DND-41 (cell line): ENCODE measurements around the gene PIM2.
"Not testable (repeated sequence)": the region's sequence is repeated elsewhere in the genome, so short reads cannot be mapped to it uniquely, and the experiment has no call there.

Experiments
- ATAC-seq: fragments of 200-7000 bp; cut with Tn5 transposase; 3 replicates; pipeline ENCODE4 v1.9.1; 2021; ENCODE audit warnings: low read depth; ENCODE audit not compliant: insufficient read depth
- DNase-seq: peaks from one replicate; pipeline ENCODE4 v3.0.0-alpha.2; 2020
- H2AFZ ChIP-seq: 2 replicates; pipeline ENCODE4 v1.6.0; 2012; ENCODE audit warnings: low read depth, low read length
- H3K27ac ChIP-seq: 2 replicates; pipeline ENCODE4 v1.5.1; 2012; ENCODE audit warnings: low read length, inconsistent platforms
- H3K27me3 ChIP-seq: fragments of 200-600 bp; sonication (generic); 2 replicates; pipeline ENCODE4 v1.6.0; 2012; ENCODE audit warnings: low read length, mild to moderate bottlenecking, inconsistent platforms; ENCODE audit not compliant: insufficient read depth, poor library complexity
- H3K36me3 ChIP-seq: 2 replicates; pipeline ENCODE4 v1.5.1; 2012; ENCODE audit warnings: low read length, inconsistent platforms; ENCODE audit not compliant: insufficient read depth
- H3K4me1 ChIP-seq: 2 replicates; pipeline ENCODE4 v1.5.1; 2012; ENCODE audit warnings: mild to moderate bottlenecking, low read length; ENCODE audit not compliant: insufficient read depth
- H3K4me2 ChIP-seq: 2 replicates; pipeline ENCODE4 v1.6.0; 2012; ENCODE audit warnings: mild to moderate bottlenecking, moderate library complexity, low read length, inconsistent platforms; ENCODE audit not compliant: insufficient read depth
- H3K4me3 ChIP-seq, 2 experiments: fragments of 200-600 bp in 1 of 2; shearing (Covaris generic) in 1 of 2; 2 replicates each; pipeline ENCODE4 v1.5.1; 2012 to 2016; ENCODE audit warnings: inconsistent platforms in 2 of 2, low read length in 2 of 2, mild to moderate bottlenecking in 2 of 2, low read depth in 1 of 2, moderate library complexity in 1 of 2
- H3K79me2 ChIP-seq: 2 replicates; pipeline ENCODE4 v1.6.0; 2012; ENCODE audit warnings: low read length, inconsistent platforms; ENCODE audit not compliant: insufficient read depth
- H3K9ac ChIP-seq: 2 replicates; pipeline ENCODE4 v1.6.0; 2012; ENCODE audit warnings: low read depth, mild to moderate bottlenecking, inconsistent platforms, low read length, moderate library complexity
- H3K9me3 ChIP-seq: 2 replicates; pipeline ENCODE4 v1.5.1; 2012; ENCODE audit warnings: low read length, moderate library complexity, mild to moderate bottlenecking, inconsistent platforms; ENCODE audit not compliant: insufficient read depth, severe bottlenecking
- H4K20me1 ChIP-seq: 2 replicates; pipeline ENCODE4 v1.6.0; 2012; ENCODE audit warnings: low read length; ENCODE audit not compliant: insufficient read depth
- EZH2 ChIP-seq: IDR thresholded peaks from 3 replicates; pipeline ENCODE4 v1.6.1; 2012; ENCODE audit warnings: borderline replicate concordance, low read depth, mild to moderate bottlenecking, moderate library complexity, low read length, inconsistent platforms; ENCODE audit not compliant: severe bottlenecking
- TF ChIP-seq, protein P1 (sequence below): IDR thresholded peaks from 2 replicates; pipeline ENCODE4 v1.5.1; 2012; ENCODE audit warnings: borderline replicate concordance, low read length, moderate library complexity, mild to moderate bottlenecking; ENCODE audit not compliant: poor library complexity, severe bottlenecking; ENCODE audit errors: extremely low read depth

Gene PIM2

DNA sequence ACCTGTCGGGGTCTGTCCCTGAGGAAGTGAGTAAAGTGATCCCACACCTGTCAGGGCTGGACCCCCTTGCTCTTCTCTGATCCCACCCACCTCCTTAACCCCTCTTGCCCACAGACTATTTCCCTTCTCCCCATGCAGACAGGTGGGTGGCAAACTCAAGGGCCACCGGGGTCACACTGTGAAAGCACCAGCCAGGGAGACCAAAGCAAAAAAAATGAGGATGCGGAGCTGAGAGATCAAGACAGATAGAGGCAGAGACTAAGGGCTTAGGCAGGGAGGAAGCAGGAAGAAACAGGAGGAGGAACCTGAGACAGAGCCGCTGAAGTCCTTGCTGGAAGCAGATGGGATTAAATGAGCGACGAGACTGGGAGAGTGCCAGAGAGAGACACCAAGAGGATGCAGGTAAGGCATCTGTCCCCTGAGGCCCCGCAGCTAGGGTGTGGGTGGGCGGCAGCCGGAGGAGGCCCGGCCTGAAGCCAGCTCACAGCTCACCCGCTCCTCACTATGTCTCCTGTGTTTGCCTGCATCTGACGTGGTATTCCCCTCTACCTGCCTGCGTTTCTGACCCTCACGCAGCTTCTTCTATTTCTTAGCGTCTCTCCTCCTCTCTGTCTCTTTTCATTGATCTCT is 28.4 kb downstream of the PIM2 start:
- Histone ChIP-seq H3K4me1 (0 out of 2 replicates have a peak, but pooled peaks cover 2% of the 10 kb centered on the region), H3K27ac (no peak overlapping the region), H3K79me2 (peaks cover 9% of the 10 kb centered on the region; the same call in 1 of the 2 replicates), H3K9ac (no peak overlapping the region), H3K36me3 (peaks cover 21% of the 10 kb centered on the region), H3K4me2 (no peak overlapping the region), H3K4me3 (no peak overlapping the region), H3K27me3 (no peaks in the 10 kb centered on the region), H3K9me3 (no peaks in the 10 kb centered on the region), H4K20me1 (peaks cover 7% of the 10 kb centered on the region; the same call in 1 of the 2 replicates), H2AFZ (no peak overlapping the region)
- TF ChIP-seq EZH2: no peak
- TF ChIP-seq, protein P1, sequence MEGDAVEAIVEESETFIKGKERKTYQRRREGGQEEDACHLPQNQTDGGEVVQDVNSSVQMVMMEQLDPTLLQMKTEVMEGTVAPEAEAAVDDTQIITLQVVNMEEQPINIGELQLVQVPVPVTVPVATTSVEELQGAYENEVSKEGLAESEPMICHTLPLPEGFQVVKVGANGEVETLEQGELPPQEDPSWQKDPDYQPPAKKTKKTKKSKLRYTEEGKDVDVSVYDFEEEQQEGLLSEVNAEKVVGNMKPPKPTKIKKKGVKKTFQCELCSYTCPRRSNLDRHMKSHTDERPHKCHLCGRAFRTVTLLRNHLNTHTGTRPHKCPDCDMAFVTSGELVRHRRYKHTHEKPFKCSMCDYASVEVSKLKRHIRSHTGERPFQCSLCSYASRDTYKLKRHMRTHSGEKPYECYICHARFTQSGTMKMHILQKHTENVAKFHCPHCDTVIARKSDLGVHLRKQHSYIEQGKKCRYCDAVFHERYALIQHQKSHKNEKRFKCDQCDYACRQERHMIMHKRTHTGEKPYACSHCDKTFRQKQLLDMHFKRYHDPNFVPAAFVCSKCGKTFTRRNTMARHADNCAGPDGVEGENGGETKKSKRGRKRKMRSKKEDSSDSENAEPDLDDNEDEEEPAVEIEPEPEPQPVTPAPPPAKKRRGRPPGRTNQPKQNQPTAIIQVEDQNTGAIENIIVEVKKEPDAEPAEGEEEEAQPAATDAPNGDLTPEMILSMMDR: no peak
- ATAC-seq (no peak), DNase-seq (no peak)

DNA sequence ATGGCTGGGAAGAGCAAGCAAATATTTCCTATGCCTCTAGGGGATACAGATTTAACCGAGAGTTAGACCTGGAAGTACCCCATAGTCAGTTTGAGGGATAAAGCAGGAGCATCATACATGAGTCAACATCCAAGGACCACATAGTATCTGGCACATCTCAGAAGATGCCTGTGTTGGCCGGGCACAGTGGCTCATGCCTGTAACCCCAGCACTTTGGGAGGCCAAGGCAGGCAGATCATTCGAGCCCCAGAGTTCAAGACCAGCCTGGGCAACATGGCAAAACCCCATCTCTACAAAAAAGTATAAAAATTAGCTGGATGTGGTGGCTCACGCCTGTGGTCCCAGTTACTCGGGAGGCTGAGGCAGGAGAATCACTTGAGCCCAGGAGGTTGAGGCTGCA is 32.2 kb downstream of the PIM2 start:
- not testable (repeated sequence) for H3K27ac ChIP-seq, H3K79me2 ChIP-seq, H3K36me3 ChIP-seq, H2AFZ ChIP-seq, H4K20me1 ChIP-seq, DNase-seq, H3K4me3 ChIP-seq, H3K9me3 ChIP-seq, H3K27me3 ChIP-seq, H3K4me1 ChIP-seq, H3K9ac ChIP-seq, H3K4me2 ChIP-seq, ATAC-seq

DNA sequence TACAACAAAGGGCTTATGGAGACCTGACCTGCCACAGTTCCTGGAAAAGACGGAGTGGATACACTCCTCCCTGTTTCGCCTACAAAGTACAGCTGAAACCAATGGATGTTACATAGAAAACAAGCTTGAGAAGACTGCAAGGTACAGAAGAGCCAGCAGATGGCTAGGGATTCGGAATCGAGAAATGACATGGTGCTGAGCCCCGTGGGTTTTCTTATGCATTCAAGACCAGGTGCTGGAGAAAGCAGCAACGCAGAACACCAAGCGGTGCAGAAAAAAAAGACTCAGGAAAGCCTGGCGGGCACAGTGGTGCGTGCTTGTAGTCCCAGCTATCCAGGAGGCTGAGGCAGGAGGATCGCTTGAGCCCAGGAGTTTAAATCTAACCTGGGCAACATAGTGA is 35.1 kb downstream of the PIM2 start:
- Histone ChIP-seq H3K4me3 (no peak overlapping the region), H3K4me2 (no peak overlapping the region), H3K9ac (no peak overlapping the region), H4K20me1 (no peaks in the 10 kb centered on the region), H3K27me3 (no peaks in the 10 kb centered on the region), H3K79me2 (no peaks in the 10 kb centered on the region), H3K27ac (no peak overlapping the region), H3K4me1 (no peaks in the 10 kb centered on the region), H3K36me3 (no peaks in the 10 kb centered on the region), H2AFZ (no peak overlapping the region), H3K9me3 (no peaks in the 10 kb centered on the region)
- ATAC-seq (no peak), DNase-seq (no peak)
- TF ChIP-seq, protein P1: no peak
- no peak for TF ChIP-seq EZH2

- not testable (repeated sequence) for H3K27me3 ChIP-seq, H3K27ac ChIP-seq, H3K9me3 ChIP-seq, H2AFZ ChIP-seq, H3K36me3 ChIP-seq, H3K4me1 ChIP-seq, H3K4me2 ChIP-seq, H4K20me1 ChIP-seq, H3K79me2 ChIP-seq, DNase-seq, ATAC-seq, H3K4me3 ChIP-seq, H3K9ac ChIP-seq
These were observed 41.9 kb downstream of the PIM2 start for GRCh38 chrX:48876944-48877343.

DNA sequence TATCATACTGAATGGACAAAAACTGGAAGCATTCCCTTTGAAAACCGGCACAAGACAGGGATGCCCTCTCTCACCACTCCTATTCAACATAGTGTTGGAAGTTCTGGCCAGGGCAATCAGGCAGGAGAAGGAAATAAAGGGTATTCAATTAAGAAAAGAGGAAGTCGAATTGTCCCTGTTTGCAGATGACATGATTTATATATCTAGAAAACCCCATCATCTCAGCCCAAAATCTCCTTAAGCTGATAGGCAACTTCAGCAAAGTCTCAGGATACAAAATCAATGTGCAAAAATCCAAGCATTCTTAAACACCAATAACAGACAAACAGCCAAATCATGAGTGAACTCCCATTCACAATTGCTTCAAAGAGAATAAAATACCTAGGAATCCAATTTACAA is 46.8 kb downstream of the PIM2 start:
- ATAC-seq, H3K9me3 ChIP-seq, H3K4me2 ChIP-seq, H3K36me3 ChIP-seq, H3K79me2 ChIP-seq, H3K27ac ChIP-seq, H4K20me1 ChIP-seq, H3K4me3 ChIP-seq, H3K4me1 ChIP-seq, H2AFZ ChIP-seq, H3K9ac ChIP-seq, DNase-seq, H3K27me3 ChIP-seq: not testable (repeated sequence)
